GM23338 (cell line): Measurements from ENCODE around the gene ADGRV1. TPM values are rescaled to one million over a fixed set of nuclear protein-coding genes. Genes with fewer than 3 reads are reported as not detected.

Source experiments
- CREB1 ChIP-seq: fragments of 250-450 bp; sonication (Bioruptor Pico); IDR thresholded peaks from 2 replicates; pipeline ENCODE4 v1.5.0; 2020; ENCODE audit warnings: low read depth, mild to moderate bottlenecking, moderate library complexity
- ETS1 ChIP-seq: IDR thresholded peaks from 2 replicates; pipeline ENCODE4 v1.6.1; 2016; ENCODE audit warnings: antibody characterized with exemption
- JUNB ChIP-seq: IDR thresholded peaks from one replicate; pipeline ENCODE4 v1.6.1; 2016; ENCODE audit warnings: antibody characterized with exemption; ENCODE audit not compliant: unreplicated experiment
- POLR2AphosphoS5 ChIP-seq: IDR thresholded peaks from 2 replicates; pipeline ENCODE4 v1.6.1; 2016; ENCODE audit warnings: antibody characterized with exemption, low read depth
- REST ChIP-seq: IDR thresholded peaks from one replicate; pipeline ENCODE4 v1.6.1; 2018; ENCODE audit warnings: antibody characterized with exemption; ENCODE audit not compliant: unreplicated experiment
- ZNF462 ChIP-seq: fragments of 250-450 bp; sonication (Bioruptor Pico); IDR thresholded peaks from 2 replicates; pipeline ENCODE4 v1.5.0; 2020; ENCODE audit warnings: mild to moderate bottlenecking, moderate library complexity
- polyA plus RNA-seq: library from polyadenylated mRNA; unstranded; fragments of >200 nt; fragmentation: Nextera tagmentation; extraction: Ambion mirVana; gene quantifications from 2 replicates; pipeline ENCODE4 v1.2.1, GENCODE V29; 2016
- total RNA-seq: library from RNA; depleted of rRNA; stranded (reverse); fragments of >200 nt; shearing (Covaris generic); gene quantifications from 2 replicates; pipeline ENCODE4 v1.2.3, GENCODE V29; 2014

The ADGRV1 gene
- total and polyA plus RNA-seq, 2 experiments from 2014 or later = 46.1 to 149 TPM

- TF ChIP-seq ZNF462 (CRISPR knock-in tag) (no peak), JUNB (no peak), REST (no peak), ETS1 (no peak), CREB1 (no peak), POLR2AphosphoS5 (no peak)
Measured at GRCh38 chr5:91150636-91151035, 592.0 kb downstream of the ADGRV1 start (continued).
